GM21367 (cell line): ENCODE data around the gene MYH9.
"Not testable (repeated sequence)": the region's sequence is repeated elsewhere in the genome, so short reads cannot be mapped to it uniquely, and the experiment has no call there.

Experiments used
- ATAC-seq: cut with Tn5 transposase; IDR thresholded peaks from one replicate; pipeline ENCODE4 v1.9.1; 2021; ENCODE audit not compliant: unreplicated experiment

The MYH9 gene

GRCh38 chr22:36281781-36282327 is 105.9 kb downstream of the MYH9 start:
- no peak for ATAC-seq

- ATAC-seq: no peak
Measured at GRCh38 chr22:36280379-36280778, 107.4 kb downstream of the MYH9 start.

- no peak for ATAC-seq
Measured at GRCh38 chr22:36279219-36279666, 108.5 kb downstream of the MYH9 start.

- ATAC-seq: no peak
Measured at GRCh38 chr22:36277482-36278291, 110.1 kb downstream of the MYH9 start.

- ATAC-seq: no peak
Measured at GRCh38 chr22:36274531-36274930, 113.2 kb downstream of the MYH9 start.

GRCh38 chr22:36271951-36272350 is 115.8 kb downstream of the MYH9 start:
- ATAC-seq: not testable (repeated sequence)

- ATAC-seq: not testable (repeated sequence)
Measured at GRCh38 chr22:36271231-36271630, 116.5 kb downstream of the MYH9 start.

- no peak for ATAC-seq
Measured at GRCh38 chr22:36267896-36268485, 119.8 kb downstream of the MYH9 start.

- no peak for ATAC-seq
Measured at GRCh38 chr22:36267058-36267457, 120.7 kb downstream of the MYH9 start.

- not testable (repeated sequence) for ATAC-seq
Measured at GRCh38 chr22:36263886-36264664, 123.7 kb downstream of the MYH9 start.

GRCh38 chr22:36263216-36263673 is 124.5 kb downstream of the MYH9 start:
- not testable (repeated sequence) for ATAC-seq

GRCh38 chr22:36262307-36262706 is 125.5 kb downstream of the MYH9 start:
- not testable (repeated sequence) for ATAC-seq

GRCh38 chr22:36261675-36262074 is 126.1 kb downstream of the MYH9 start:
- not testable (repeated sequence) for ATAC-seq

GRCh38 chr22:36259615-36260300 is 128.0 kb downstream of the MYH9 start:
- ATAC-seq: no peak

- no peak for ATAC-seq
Measured at GRCh38 chr22:36258701-36259614, 128.8 kb downstream of the MYH9 start.

GRCh38 chr22:36257948-36258670 is 129.7 kb downstream of the MYH9 start:
- no peak for ATAC-seq

GRCh38 chr22:36257308-36257707 is 130.5 kb downstream of the MYH9 start:
- no peak for ATAC-seq

GRCh38 chr22:36256478-36256877 is 131.3 kb downstream of the MYH9 start:
- ATAC-seq: no peak

- ATAC-seq: not testable (repeated sequence)
Measured at GRCh38 chr22:36255572-36255971, 132.2 kb downstream of the MYH9 start.
